Endothelial cell of umbilical vein (primary cell): ENCODE results near the gene ANKRD33. TPM values are rescaled to one million over a fixed set of nuclear protein-coding genes. Genes with fewer than 3 reads are reported as not detected.

ENCODE experiments used
- BruUV-seq: library from RNA; stranded (reverse); fragments of 400-500 nt; replicated peaks from 2 replicates; lab custom pipeline; 2021; lab: Mats Ljungman, UMichigan
- CTCF ChIA-PET: fragments of 300-600, 350-600 bp; sonication (Branson Sonifier 250); formaldehyde crosslinking; loops from one replicate; lab custom pipeline; 2021; ENCODE audit warnings: antibody characterized with exemption, inconsistent platforms; lab: Charles Lee
- POLR2A ChIA-PET: fragments of 300-600, 350-600 bp; sonication (Branson Sonifier 250); formaldehyde crosslinking; loops from one replicate; lab custom pipeline; 2021; ENCODE audit warnings: antibody characterized with exemption, inconsistent platforms; lab: Charles Lee
- DNase-seq: peaks from one replicate; pipeline ENCODE4 v3.0.0-alpha.2; 2011; ENCODE audit warnings: low read depth, low spot score
- FAIRE-seq: peaks from 2 replicates; lab custom pipeline; 2011; peaks lifted over from hg19 to GRCh38; lab: Jason Lieb, UNC
- H2AFZ ChIP-seq: 2 replicates; pipeline ENCODE4 v1.6.0; 2012; ENCODE audit warnings: low read depth, low read length, control low read depth, inconsistent platforms
- H3K27ac ChIP-seq: 2 replicates; pipeline ENCODE4 v1.5.1; 2011; ENCODE audit warnings: low read depth, mild to moderate bottlenecking, control low read depth, low read length, moderate library complexity; ENCODE audit not compliant: insufficient read depth
- H3K27me3 ChIP-seq, 2 experiments: 2 replicates each; pipeline versions ENCODE4 v1.6.0 to v1.6.1; 2011; ENCODE audit warnings: low read length in 2 of 2, mixed read lengths in 1 of 2; ENCODE audit not compliant: control insufficient read depth in 2 of 2, insufficient read depth in 2 of 2
- H3K36me3 ChIP-seq, 2 experiments: 2 replicates in 1 of 2; 3 replicates in 1 of 2; pipeline ENCODE4 v1.5.1; 2011; ENCODE audit warnings: low read length in 2 of 2, mild to moderate bottlenecking in 1 of 2, moderate library complexity in 1 of 2; ENCODE audit not compliant: control insufficient read depth in 2 of 2, insufficient read depth in 2 of 2; ENCODE audit errors: extremely low read depth in 1 of 2
- H3K4me1 ChIP-seq: 3 replicates; pipeline ENCODE4 v1.5.1; 2011; ENCODE audit warnings: mild to moderate bottlenecking, low read length; ENCODE audit not compliant: control insufficient read depth, insufficient read depth; ENCODE audit errors: extremely low read depth
- H3K4me2 ChIP-seq: 2 replicates; pipeline ENCODE4 v1.6.1; 2011; ENCODE audit warnings: low read length, control low read depth, mixed read lengths; ENCODE audit not compliant: insufficient read depth
- H3K4me3 ChIP-seq, 3 experiments: fragments of 200-600 bp in 1 of 3; sonication (generic), shearing (Covaris generic) in 1 of 3; replicated peaks in 1 of 3; 2 replicates each; pipeline ENCODE4 v1.5.1; 2011 to 2016; ENCODE audit warnings: control low read depth in 3 of 3, low read length in 3 of 3, mild to moderate bottlenecking in 2 of 3, inconsistent platforms in 1 of 3, low read depth in 1 of 3, moderate library complexity in 1 of 3; ENCODE audit not compliant: insufficient read depth in 1 of 3
- H3K79me2 ChIP-seq: 2 replicates; pipeline ENCODE4 v1.6.0; 2012; ENCODE audit warnings: low read length, inconsistent platforms; ENCODE audit not compliant: control insufficient read depth, insufficient read depth
- H3K9ac ChIP-seq: replicated peaks from 2 replicates; pipeline ENCODE3; 2011; ENCODE audit warnings: low read length, control low read depth; ENCODE audit not compliant: insufficient read depth; ENCODE audit errors: extremely low read depth
- H3K9me1 ChIP-seq: replicated peaks from 3 replicates; pipeline ENCODE4 v1.6.0; 2011; ENCODE audit warnings: mild to moderate bottlenecking, low read length; ENCODE audit not compliant: control insufficient read depth, insufficient read depth; ENCODE audit errors: extremely low read depth
- H3K9me3 ChIP-seq: replicated peaks from 2 replicates; pipeline ENCODE4 v1.5.1; 2012; ENCODE audit warnings: low read length, inconsistent platforms; ENCODE audit not compliant: control insufficient read depth, insufficient read depth
- H4K20me1 ChIP-seq: replicated peaks from 2 replicates; pipeline ENCODE3; 2011; ENCODE audit warnings: mild to moderate bottlenecking, low read length; ENCODE audit not compliant: control insufficient read depth, insufficient read depth; ENCODE audit errors: extremely low read depth
- CTCF ChIP-seq, 2 donors: IDR thresholded peaks; 1 replicate in 1 of 2; 2 replicates in 1 of 2; pipeline ENCODE4 v1.5.1; 2011; ENCODE audit warnings: low read length in 2 of 2, mild to moderate bottlenecking in 2 of 2, moderate library complexity in 2 of 2, control low read depth in 1 of 2, inconsistent platforms in 1 of 2, low read depth in 1 of 2; ENCODE audit not compliant: insufficient read depth in 1 of 2; ENCODE audit errors: extremely low read depth in 1 of 2
- EZH2 ChIP-seq: IDR thresholded peaks from 2 replicates; pipeline ENCODE4 v1.6.1; 2012; ENCODE audit warnings: borderline replicate concordance, low read depth, mild to moderate bottlenecking, moderate library complexity, low read length, inconsistent platforms; ENCODE audit not compliant: severe bottlenecking
- FOS ChIP-seq: IDR thresholded peaks from 2 replicates; pipeline ENCODE4 v1.6.1; 2011; ENCODE audit warnings: mild to moderate bottlenecking, low read length, moderate library complexity, borderline replicate concordance; ENCODE audit not compliant: insufficient read depth
- GATA2 ChIP-seq: IDR thresholded peaks from 2 replicates; pipeline ENCODE4 v1.7.0; 2011; ENCODE audit warnings: low read depth, mild to moderate bottlenecking, moderate library complexity, mixed read lengths, low read length; ENCODE audit not compliant: insufficient read length, insufficient read depth
- JUN ChIP-seq: IDR thresholded peaks from 2 replicates; pipeline ENCODE4 v1.6.1; 2011; ENCODE audit warnings: borderline replicate concordance, low read depth; ENCODE audit not compliant: insufficient read length, insufficient read depth
- MAX ChIP-seq: IDR thresholded peaks from 2 replicates; pipeline ENCODE4 v1.6.1; 2011; ENCODE audit not compliant: insufficient read depth, insufficient read length
- MYC ChIP-seq: IDR thresholded peaks from one replicate; pipeline ENCODE4 v1.6.1; 2011; ENCODE audit warnings: mild to moderate bottlenecking, low read depth, low read length
- POLR2A ChIP-seq: IDR thresholded peaks from 2 replicates; pipeline ENCODE4 v1.6.1; 2012; ENCODE audit warnings: low read depth, mild to moderate bottlenecking, control low read depth, low read length
- POLR2AphosphoS5 ChIP-seq: IDR thresholded peaks from 2 replicates; pipeline ENCODE4 v1.6.1; 2012; ENCODE audit warnings: low read depth, mild to moderate bottlenecking, control low read depth, low read length, moderate library complexity; ENCODE audit not compliant: insufficient read depth
- dilution Hi-C: fragments of 300-500 bp; cut with MboI; formaldehyde crosslinking; loops from one replicate; pipeline ENCODE4 v1.15.0; 2019; ENCODE audit warnings: low sequenced_read_pairs; ENCODE audit not compliant: extremely low pct_ligation_motif_present
- intact Hi-C: fragments of 100-400 bp; cut with micrococcal nuclease; formaldehyde crosslinking; loops from one replicate; pipeline ENCODE4 v1.10.0; 2022
- polyA plus RNA-seq, 4 experiments: library from polyadenylated mRNA; depleted of rRNA in 3 of 4; stranded (reverse) in 3 of 4; unstranded in 1 of 4; fragments of >200 nt; gene quantifications; 2 replicates each; pipeline versions ENCODE4 v1.2.1 to v1.2.3, GENCODE V29; 2011 to 2012; ENCODE audit warnings: missing spikeins in 1 of 4
- total RNA-seq: library from RNA; stranded (reverse); gene quantifications from 2 replicates; pipeline ENCODE4 v1.2.3, GENCODE V29; 2021

The ANKRD33 gene
- total and polyA plus RNA-seq, 2 donors (not counting 3 experiments of a cell fraction or from before 2014, with no cell fraction given): 0.80 to 1.2 TPM

DNA sequence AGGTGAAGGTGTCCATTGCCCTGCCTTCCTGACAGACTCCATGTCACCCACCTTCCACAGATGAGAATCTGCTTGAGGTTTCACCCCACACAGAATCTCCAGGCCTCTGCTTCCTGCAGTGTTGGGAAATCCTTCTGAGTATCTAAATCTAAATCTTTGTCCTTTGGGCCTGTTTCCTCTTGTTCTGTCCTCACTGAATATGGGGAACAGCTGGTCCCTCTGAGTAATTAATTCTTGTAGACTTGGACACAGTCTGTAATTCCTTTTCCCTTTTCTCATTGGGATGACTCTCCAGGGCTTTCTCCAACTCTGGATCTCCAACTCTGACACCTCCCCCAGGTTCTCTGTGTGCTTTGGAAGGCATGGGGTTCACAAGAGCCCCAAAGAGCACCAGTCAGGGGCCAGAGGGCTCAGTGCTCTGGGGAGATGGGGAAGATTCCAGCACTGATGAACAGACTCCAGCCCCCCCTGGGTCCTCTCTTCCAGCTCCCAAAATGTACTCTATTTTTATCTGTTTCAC, 17.1 kb downstream of the ANKRD33 start:
- no peak for DNase-seq
- Histone ChIP-seq H3K9me1 (no peaks in the 10 kb centered on the region), H3K36me3 (no peaks in the 10 kb centered on the region), H3K27me3 (no peaks in the 10 kb centered on the region), H4K20me1 (no peaks in the 10 kb centered on the region), H3K79me2 (peaks cover 31% of the 10 kb centered on the region), H3K4me3 (no peak overlapping the region), H3K4me2 (peak overlapping the region; percentile 65), H3K9me3 (no peaks in the 10 kb centered on the region), H3K27ac (peak overlapping the region; percentile 99), H2AFZ (no peak overlapping the region), H3K9ac (peak overlapping the region; percentile 95), H3K4me1 (peaks cover 59% of the 10 kb centered on the region)
- CTCF ChIA-PET: interaction anchor here (0.8 to 11.4 kb wide), 5 partner anchors 8 to 118 kb away, joined by 3 to 286 read pairs (median 3); partner anchors contain the start of gene ANKRD33
- dilution Hi-C loops (no loop called here), intact Hi-C loops (loop anchor here (1.0 kb wide), 1 partner anchor 8 kb away; no protein-coding TSS in a partner anchor)
- POLR2A ChIA-PET: interaction anchor here (0.7 to 3.6 kb wide), 8 partner anchors 8 to 301 kb away, joined by 3 to 18 read pairs (median 6); partner anchors contain the start of gene TAMALIN
- no peak for FAIRE-seq
- TSS peak; percentile 92 for BruUV-seq
- TF ChIP-seq GATA2 (peak; percentile 33), POLR2AphosphoS5 (no peak), POLR2A (no peak)

DNA sequence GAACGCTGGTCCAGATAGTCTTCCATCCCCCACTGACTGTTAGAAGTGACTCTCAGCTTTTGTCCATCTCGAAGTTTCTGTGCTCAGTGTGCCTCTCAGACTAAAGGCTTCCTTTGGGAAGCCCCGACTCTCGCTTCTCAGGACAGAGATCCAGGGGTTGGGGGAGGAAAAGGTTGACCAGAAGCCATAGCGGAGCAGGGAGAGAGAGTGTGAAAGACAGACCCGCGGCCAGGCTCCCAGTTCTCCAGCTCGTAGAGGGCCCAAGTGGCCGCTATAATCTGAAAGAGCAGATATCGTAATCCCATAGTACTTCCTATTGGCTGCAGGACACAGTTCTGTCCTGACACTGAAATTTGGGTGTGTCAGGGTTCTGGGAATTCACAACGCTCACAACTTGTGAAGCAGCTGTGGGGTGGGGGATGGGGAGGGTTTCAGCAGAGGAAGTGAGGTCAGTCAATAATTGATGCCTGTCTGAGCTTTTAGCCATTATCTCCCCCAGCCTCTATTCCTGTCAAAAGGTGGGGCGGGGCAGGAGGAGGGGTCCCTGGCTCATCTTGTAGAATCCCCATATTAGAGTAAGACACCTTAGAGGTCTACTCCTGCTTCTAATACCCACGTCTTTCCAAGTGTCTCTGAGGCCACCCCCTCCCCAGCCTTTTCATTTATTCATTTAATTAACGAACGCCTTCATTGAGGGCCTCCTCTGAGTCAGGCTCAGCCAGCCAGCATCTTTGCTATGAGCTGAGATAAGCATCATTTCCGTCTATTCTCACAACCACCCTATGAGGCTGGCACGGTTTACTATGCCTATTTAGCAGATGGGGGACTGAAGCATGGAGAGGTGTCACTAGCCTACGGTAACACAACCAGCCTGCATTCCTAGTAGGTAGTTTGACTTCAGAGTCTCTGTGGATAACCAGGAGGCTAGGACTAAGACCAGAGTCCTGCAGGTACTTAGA, 17.8 kb downstream of the ANKRD33 start:
- H3K36me3 ChIP-seq: no peaks in the 10 kb centered on the region
- H3K4me2 ChIP-seq: peak overlapping the region; percentile 65
- peak; percentile 90 for DNase-seq
- H3K9me3 ChIP-seq: no peaks in the 10 kb centered on the region
- CTCF ChIA-PET: interaction anchor here (0.8 to 11.4 kb wide), 8 partner anchors 9 to 117 kb away, joined by 3 to 286 read pairs (median 4); partner anchors contain the start of gene ANKRD33
- BruUV-seq: no TSS peak
- TF ChIP-seq CTCF (IDR thresholded peaks at IDR 0.05; ENCODE audit: extremely low read depth in 1 of 2, insufficient read depth in 1 of 2, low read depth in 1 of 2, low read length in 2 of 2) (no peak), POLR2AphosphoS5 (peak; percentile 62), POLR2A (peak; percentile 48), EZH2 (no peak), MAX (peak; percentile 5), MYC (peak; percentile 54), GATA2 (peak; percentile 97), JUN (peak; percentile 35), FOS (peak; percentile 62)
- H3K79me2 ChIP-seq: peaks cover 39% of the 10 kb centered on the region
- peak; percentile 84 for FAIRE-seq
- H4K20me1 ChIP-seq: no peaks in the 10 kb centered on the region
- H3K4me1 ChIP-seq: peaks cover 66% of the 10 kb centered on the region
- no peak overlapping the region for H2AFZ ChIP-seq
- peak overlapping the region; percentile 95 for H3K9ac ChIP-seq
- H3K4me3 ChIP-seq: peak overlapping the region in 2 of 3 experiments; percentile 10 to 92
- no peaks in the 10 kb centered on the region for H3K9me1 ChIP-seq
- intact Hi-C loops (loop anchor here (1.0 kb wide), 1 partner anchor 8 kb away; no protein-coding TSS in a partner anchor), dilution Hi-C loops (no loop called here)
- H3K27ac ChIP-seq: peak overlapping the region; percentile 99
- no peaks in the 10 kb centered on the region for H3K27me3 ChIP-seq
- POLR2A ChIA-PET: interaction anchor here (1.1 to 3.6 kb wide), 6 partner anchors 9 to 101 kb away, joined by 4 to 18 read pairs (median 6); partner anchors contain the start of gene TAMALIN
